ENCODE measurements around the gene ZGLP1. TPM values are rescaled to one million over a fixed set of nuclear protein-coding genes. Genes with fewer than 3 reads are reported as not detected.

ZGLP1 gene
- polyA plus RNA-seq, 1 experiment, result 0.62 TPM

DNA sequence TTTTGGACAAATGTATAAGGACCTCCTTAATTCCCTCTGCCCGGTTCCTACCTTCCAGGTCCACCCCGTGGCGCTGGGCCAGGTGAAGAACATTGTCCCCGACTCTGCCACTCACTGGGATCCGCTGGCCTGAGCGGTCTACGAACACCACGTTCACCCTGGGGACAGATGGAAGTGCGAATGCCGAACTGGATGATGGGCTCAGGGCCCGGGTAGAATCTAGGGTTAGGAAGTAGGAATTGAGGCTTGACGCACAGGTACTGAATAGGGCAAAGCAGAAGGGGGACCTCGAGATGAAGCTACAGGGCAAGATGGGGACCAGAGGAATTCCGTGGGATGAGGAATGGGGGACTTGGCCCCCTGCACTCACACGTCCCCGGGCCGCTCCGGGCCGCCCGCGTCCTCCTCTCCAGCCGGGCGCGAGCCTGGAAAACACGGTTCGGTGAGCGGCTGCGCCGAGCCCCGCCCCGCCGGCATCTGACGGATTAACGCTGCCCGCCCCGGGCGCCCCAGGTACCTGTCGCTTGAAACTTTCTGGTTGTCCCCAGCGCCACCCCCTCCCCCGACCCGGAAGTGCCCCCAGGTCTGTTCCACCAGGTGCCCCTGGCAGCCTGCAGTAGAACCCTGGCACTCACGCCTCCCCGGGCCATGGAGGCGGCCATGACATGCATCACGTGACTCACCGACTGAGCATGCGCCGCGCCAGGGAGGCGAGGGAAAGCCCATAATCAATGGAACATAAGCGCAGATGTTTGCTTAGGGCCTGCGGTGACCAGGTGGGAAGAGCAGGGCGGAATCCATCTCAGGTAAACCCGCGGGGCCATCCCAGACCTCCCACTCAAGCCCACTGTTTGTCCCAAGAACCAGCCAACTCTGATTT, 6.0 kb upstream of the ZGLP1 start, which contains the start of gene FDX2:
Gene FDX2, minus strand, starts transcription at position 681 of the 880 bp plus-strand sequence. Its CDS starts 19 bp downstream, at position 662.
- peak within 1 kb of the TSS; percentile 52 for H3K27ac ChIP-seq (ENCODE audit: low read depth, low read length)
- ChIA-PET POLR2A (interaction anchor here (0.7 kb wide), 2 partner anchors 10 to 26 kb away, joined by 3 to 12 read pairs; partner anchors contain the start of gene ICAM5), CTCF (interaction anchor here (1.0 kb wide), 1 partner anchor 10 kb away, joined by 7 read pairs; no protein-coding TSS in a partner anchor)
- TF ChIP-seq, protein P1, sequence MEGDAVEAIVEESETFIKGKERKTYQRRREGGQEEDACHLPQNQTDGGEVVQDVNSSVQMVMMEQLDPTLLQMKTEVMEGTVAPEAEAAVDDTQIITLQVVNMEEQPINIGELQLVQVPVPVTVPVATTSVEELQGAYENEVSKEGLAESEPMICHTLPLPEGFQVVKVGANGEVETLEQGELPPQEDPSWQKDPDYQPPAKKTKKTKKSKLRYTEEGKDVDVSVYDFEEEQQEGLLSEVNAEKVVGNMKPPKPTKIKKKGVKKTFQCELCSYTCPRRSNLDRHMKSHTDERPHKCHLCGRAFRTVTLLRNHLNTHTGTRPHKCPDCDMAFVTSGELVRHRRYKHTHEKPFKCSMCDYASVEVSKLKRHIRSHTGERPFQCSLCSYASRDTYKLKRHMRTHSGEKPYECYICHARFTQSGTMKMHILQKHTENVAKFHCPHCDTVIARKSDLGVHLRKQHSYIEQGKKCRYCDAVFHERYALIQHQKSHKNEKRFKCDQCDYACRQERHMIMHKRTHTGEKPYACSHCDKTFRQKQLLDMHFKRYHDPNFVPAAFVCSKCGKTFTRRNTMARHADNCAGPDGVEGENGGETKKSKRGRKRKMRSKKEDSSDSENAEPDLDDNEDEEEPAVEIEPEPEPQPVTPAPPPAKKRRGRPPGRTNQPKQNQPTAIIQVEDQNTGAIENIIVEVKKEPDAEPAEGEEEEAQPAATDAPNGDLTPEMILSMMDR (IDR thresholded peaks at IDR 0.05; ENCODE audit: low read depth, low read length), result no peak
- no peaks in the 10 kb centered on the region for H3K27me3 ChIP-seq (ENCODE audit: control insufficient read depth, insufficient read depth, low read length)
- no peak for DNase-seq (ENCODE audit: low read depth, low spot score)
- peak within 1 kb of the TSS; percentile 89 for H3K4me3 ChIP-seq (ENCODE audit: low read depth, low read length)
- H3K9me3 ChIP-seq (ENCODE audit: control insufficient read depth, insufficient read depth, low read length), result no peaks in the 10 kb centered on the region; the same call in 1 of the 2 replicates

- H3K27ac ChIP-seq (ENCODE audit: low read depth, low read length), result no peak overlapping the region
- TF ChIP-seq, protein P1 (IDR thresholded peaks at IDR 0.05; ENCODE audit: low read depth, low read length), result no peak
- H3K27me3 ChIP-seq (ENCODE audit: control insufficient read depth, insufficient read depth, low read length), result no peaks in the 10 kb centered on the region
- no peaks in the 10 kb centered on the region; the same call in 1 of the 2 replicates for H3K9me3 ChIP-seq (ENCODE audit: control insufficient read depth, insufficient read depth, low read length)
- ChIA-PET CTCF (no interaction called here), POLR2A (interaction anchor here (0.6 to 1.4 kb wide), 3 partner anchors 27 to 84 kb away, joined by 3 to 6 read pairs (median 4); partner anchors contain the start of gene RAVER1)
- no peak for DNase-seq (ENCODE audit: low read depth, low spot score)
- no peak overlapping the region for H3K4me3 ChIP-seq (ENCODE audit: low read depth, low read length)
Observed at GRCh38 chr19:10306327-10306726, 3.3 kb downstream of the ZGLP1 start.

GRCh38 chr19:10305139-10305806, 4.3 kb downstream of the ZGLP1 start:
- peak overlapping the region; percentile 47 for H3K27ac ChIP-seq (ENCODE audit: low read depth, low read length)
- H3K9me3 ChIP-seq (ENCODE audit: control insufficient read depth, insufficient read depth, low read length), result no peaks in the 10 kb centered on the region; the same call in 1 of the 2 replicates
- no peaks in the 10 kb centered on the region for H3K27me3 ChIP-seq (ENCODE audit: control insufficient read depth, insufficient read depth, low read length)
- no peak overlapping the region for H3K4me3 ChIP-seq (ENCODE audit: low read depth, low read length)
- TF ChIP-seq, protein P1 (IDR thresholded peaks at IDR 0.05; ENCODE audit: low read depth, low read length), result 0 out of 2 replicates have a peak, but pooled peaks have one; percentile 12
- ChIA-PET POLR2A (interaction anchor here (0.5 to 1.6 kb wide), 8 partner anchors 10 to 67 kb away, joined by 3 to 12 read pairs (median 4); partner anchors contain the start of genes ICAM1 and RAVER1), CTCF (interaction anchor here (0.8 to 1.3 kb wide), 5 partner anchors 10 to 99 kb away, joined by 3 to 8 read pairs (median 4); no protein-coding TSS in a partner anchor)
- no peak for DNase-seq (ENCODE audit: low read depth, low spot score)

DNA sequence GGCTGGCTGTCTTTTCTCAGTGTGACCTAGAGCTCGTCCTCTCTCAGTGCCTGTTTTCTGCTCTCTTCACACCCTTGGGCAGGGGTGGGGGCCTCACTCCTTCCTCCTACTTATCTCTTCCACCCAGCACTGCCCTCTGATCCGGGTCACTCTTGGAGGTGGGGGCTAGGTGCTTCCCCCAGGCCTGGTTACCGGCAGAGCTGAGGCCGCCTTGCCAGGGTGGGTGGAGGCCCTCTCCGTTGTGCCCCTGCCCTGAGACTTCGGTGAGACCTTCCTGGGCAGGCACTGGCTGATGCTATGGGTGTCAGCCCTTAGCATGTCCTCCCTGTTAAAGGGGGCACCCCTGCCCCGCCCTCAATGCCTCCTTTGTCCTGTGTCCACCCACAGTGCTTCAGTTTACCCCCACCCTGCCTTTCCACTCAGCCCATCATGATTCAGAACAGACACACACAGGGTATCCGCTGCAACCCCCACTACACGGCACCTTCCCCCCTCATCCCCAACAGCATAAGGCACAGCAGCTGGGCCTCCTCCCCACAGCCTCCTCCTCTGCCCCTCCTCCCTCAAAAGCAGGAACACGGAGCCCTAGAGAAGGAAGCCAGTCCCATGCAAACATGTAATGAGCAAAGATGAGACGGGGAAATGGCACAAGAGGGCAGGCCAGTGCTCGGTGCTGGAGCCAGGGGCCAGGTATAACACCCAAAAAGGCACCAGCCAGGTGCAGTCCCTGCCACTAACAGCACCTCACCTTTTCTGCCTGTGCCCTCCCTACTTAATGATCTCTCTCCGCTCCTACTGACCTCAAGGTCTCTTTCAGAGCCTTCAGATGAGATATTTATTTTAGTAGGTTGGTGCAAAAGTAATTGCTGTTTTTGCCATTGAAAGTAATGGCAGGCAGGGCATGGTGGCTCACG, 9.8 kb downstream of the ZGLP1 start:
- POLR2A ChIA-PET, result interaction anchor here (0.8 kb wide), 1 partner anchor 34 kb away, joined by 4 read pairs; no protein-coding TSS in a partner anchor
- Histone ChIP-seq H3K27me3 (ENCODE audit: control insufficient read depth, insufficient read depth, low read length) (peaks cover 5% of the 10 kb centered on the region), H3K9me3 (ENCODE audit: control insufficient read depth, insufficient read depth, low read length) (peaks cover 3% of the 10 kb centered on the region), H3K4me3 (ENCODE audit: low read depth, low read length) (no peak overlapping the region), H3K27ac (ENCODE audit: low read depth, low read length) (no peak overlapping the region)
- no peak for DNase-seq (ENCODE audit: low read depth, low spot score)
- TF ChIP-seq, protein P1 (IDR thresholded peaks at IDR 0.05; ENCODE audit: low read depth, low read length), result no peak
- CTCF ChIA-PET, result no interaction called here

Measured in AG04450 (cell line).